ENCODE results near the gene BEGAIN. TPM values are rescaled to one million over a fixed set of nuclear protein-coding genes. Genes with fewer than 3 reads are reported as not detected.

The BEGAIN gene
- polyA plus RNA-seq, 1 donor from 2014 or later, result 10.9 TPM

DNA sequence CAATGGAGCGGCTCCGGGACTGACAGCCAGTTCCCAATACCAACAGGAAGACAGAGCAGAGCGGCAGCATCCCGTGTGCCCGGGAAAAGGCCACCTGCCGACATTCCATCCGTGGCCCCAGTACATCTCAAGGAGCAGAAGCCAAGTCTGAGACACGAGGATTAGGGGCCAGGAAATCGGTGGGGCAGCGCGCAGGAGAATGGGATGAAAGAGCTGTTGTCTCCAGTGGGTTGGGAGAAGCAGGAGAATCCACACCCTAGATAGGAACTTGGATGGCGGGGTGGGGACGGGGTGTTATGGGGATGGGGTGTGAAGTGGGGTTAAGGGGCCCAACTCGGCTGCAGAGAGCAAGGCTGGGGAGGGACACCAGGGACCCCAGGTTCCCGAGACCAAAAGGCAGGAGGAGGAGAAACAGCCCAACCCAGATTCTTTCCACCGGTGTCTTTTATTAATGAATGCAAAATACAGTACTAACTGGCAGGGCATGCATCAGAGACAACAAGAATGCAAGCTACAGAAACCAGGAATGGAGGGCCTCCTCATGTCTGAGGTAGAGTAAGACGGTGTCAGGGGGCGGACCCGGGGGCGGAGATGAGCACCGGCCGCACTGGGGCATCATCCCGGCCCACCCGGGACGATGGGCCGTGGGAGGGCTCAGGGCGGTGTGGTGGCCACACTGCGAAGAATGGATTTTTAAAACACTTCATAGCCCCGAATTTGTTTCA lies 50.3 kb downstream of the BEGAIN start:
- Histone ChIP-seq H3F3A (ENCODE audit: insufficient read depth, low read length, poor library complexity, severe bottlenecking) (no peaks in the 10 kb centered on the region), H3K9ac (ENCODE audit: low read length) (no peak overlapping the region), H3K9me2 (ENCODE audit: insufficient read depth, low read length) (no peaks in the 10 kb centered on the region), H3K36me3 (ENCODE audit: insufficient read depth, low read length) (no peaks in the 10 kb centered on the region), H3K9me3 (ENCODE audit: low read length) (no peaks in the 10 kb centered on the region), H3K27me3 (ENCODE audit: insufficient read depth, low read depth, low read length) (no peaks in the 10 kb centered on the region), H3K4me2 (ENCODE audit: low read length) (no peak overlapping the region), H3K27ac (ENCODE audit: low read length) (no peak overlapping the region), H4K20me1 (ENCODE audit: insufficient read depth) (no peaks in the 10 kb centered on the region), H3K4me3 (ENCODE audit: low read length) (no peak overlapping the region), H3K79me2 (replicated peaks; ENCODE audit: insufficient read depth, low read length) (no peaks in the 10 kb centered on the region), H2AFZ (ENCODE audit: low read depth, low read length) (no peak overlapping the region)
- no peak for TF ChIP-seq EP300 (conservative IDR thresholded peaks at IDR 0.05; ENCODE audit: poor library complexity, severe bottlenecking)

DNA sequence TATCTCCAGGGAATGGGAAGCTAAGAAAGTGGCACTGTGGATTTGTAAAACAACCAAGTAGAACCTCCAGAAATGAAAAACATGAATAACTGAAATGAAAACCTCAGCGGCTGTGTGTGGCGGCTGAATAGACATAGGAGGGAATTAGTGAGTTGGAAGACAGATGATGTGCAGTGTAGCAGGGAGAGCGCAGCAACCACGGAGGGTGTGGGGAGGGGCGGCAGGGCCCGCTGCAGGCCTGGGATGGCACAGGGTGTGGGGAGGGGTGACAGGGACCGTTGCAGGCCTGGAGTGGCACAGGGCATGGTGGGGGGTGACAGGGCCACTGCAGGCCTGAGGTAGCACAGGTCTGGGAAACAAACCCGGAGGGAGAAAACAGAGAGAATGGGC lies 51.1 kb downstream of the BEGAIN start:
- H3K27ac ChIP-seq (ENCODE audit: low read length), result no peak overlapping the region
- no peaks in the 10 kb centered on the region for H3K9me2 ChIP-seq (ENCODE audit: insufficient read depth, low read length)
- H3F3A ChIP-seq (ENCODE audit: insufficient read depth, low read length, poor library complexity, severe bottlenecking), result no peaks in the 10 kb centered on the region
- no peaks in the 10 kb centered on the region for H4K20me1 ChIP-seq (ENCODE audit: insufficient read depth)
- no peak overlapping the region for H3K4me2 ChIP-seq (ENCODE audit: low read length)
- no peak for TF ChIP-seq TAF1 (IDR thresholded peaks at IDR 0.05; ENCODE audit: low read depth)
- no peak for TF ChIP-seq EZH2 (IDR thresholded peaks at IDR 0.05; ENCODE audit: borderline replicate concordance, insufficient read depth, low read length, poor library complexity, severe bottlenecking)
- TF ChIP-seq POLR2AphosphoS5 (IDR thresholded peaks at IDR 0.05), result no peak
- TF ChIP-seq RAD21 (conservative IDR thresholded peaks at IDR 0.05), result no peak
- no peak for TF ChIP-seq MXI1 (conservative IDR thresholded peaks at IDR 0.05; ENCODE audit: poor library complexity, severe bottlenecking)
- TF ChIP-seq, protein P1, sequence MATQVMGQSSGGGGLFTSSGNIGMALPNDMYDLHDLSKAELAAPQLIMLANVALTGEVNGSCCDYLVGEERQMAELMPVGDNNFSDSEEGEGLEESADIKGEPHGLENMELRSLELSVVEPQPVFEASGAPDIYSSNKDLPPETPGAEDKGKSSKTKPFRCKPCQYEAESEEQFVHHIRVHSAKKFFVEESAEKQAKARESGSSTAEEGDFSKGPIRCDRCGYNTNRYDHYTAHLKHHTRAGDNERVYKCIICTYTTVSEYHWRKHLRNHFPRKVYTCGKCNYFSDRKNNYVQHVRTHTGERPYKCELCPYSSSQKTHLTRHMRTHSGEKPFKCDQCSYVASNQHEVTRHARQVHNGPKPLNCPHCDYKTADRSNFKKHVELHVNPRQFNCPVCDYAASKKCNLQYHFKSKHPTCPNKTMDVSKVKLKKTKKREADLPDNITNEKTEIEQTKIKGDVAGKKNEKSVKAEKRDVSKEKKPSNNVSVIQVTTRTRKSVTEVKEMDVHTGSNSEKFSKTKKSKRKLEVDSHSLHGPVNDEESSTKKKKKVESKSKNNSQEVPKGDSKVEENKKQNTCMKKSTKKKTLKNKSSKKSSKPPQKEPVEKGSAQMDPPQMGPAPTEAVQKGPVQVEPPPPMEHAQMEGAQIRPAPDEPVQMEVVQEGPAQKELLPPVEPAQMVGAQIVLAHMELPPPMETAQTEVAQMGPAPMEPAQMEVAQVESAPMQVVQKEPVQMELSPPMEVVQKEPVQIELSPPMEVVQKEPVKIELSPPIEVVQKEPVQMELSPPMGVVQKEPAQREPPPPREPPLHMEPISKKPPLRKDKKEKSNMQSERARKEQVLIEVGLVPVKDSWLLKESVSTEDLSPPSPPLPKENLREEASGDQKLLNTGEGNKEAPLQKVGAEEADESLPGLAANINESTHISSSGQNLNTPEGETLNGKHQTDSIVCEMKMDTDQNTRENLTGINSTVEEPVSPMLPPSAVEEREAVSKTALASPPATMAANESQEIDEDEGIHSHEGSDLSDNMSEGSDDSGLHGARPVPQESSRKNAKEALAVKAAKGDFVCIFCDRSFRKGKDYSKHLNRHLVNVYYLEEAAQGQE (IDR thresholded peaks at IDR 0.05; ENCODE audit: borderline replicate concordance), result no peak
- no peak for TF ChIP-seq SMC3 (conservative IDR thresholded peaks at IDR 0.05; ENCODE audit: poor library complexity)
- no peak for TF ChIP-seq CTCF (IDR thresholded peaks at IDR 0.05; ENCODE audit: poor library complexity, severe bottlenecking)
- no peak for TF ChIP-seq EP300 (conservative IDR thresholded peaks at IDR 0.05; ENCODE audit: poor library complexity, severe bottlenecking)
- no peaks in the 10 kb centered on the region for H3K79me2 ChIP-seq (replicated peaks; ENCODE audit: insufficient read depth, low read length)
- no peak overlapping the region for H3K4me3 ChIP-seq (ENCODE audit: low read length)
- H2AFZ ChIP-seq (ENCODE audit: low read depth, low read length), result no peak overlapping the region
- no peaks in the 10 kb centered on the region for H3K36me3 ChIP-seq (ENCODE audit: insufficient read depth, low read length)
- no peaks in the 10 kb centered on the region for H3K9me3 ChIP-seq (ENCODE audit: low read length)
- H3K27me3 ChIP-seq (ENCODE audit: insufficient read depth, low read depth, low read length), result no peaks in the 10 kb centered on the region
- H3K9ac ChIP-seq (ENCODE audit: low read length), result no peak overlapping the region
